GM12801 (cell line): ENCODE results near the gene OSBPL10.

ENCODE experiments used
- TF ChIP-seq, protein P1 (sequence below): IDR thresholded peaks from one replicate; pipeline ENCODE4 v1.5.1; 2011; ENCODE audit warnings: control low read depth; ENCODE audit not compliant: insufficient read length; ENCODE audit errors: extremely low read depth

Gene OSBPL10

DNA sequence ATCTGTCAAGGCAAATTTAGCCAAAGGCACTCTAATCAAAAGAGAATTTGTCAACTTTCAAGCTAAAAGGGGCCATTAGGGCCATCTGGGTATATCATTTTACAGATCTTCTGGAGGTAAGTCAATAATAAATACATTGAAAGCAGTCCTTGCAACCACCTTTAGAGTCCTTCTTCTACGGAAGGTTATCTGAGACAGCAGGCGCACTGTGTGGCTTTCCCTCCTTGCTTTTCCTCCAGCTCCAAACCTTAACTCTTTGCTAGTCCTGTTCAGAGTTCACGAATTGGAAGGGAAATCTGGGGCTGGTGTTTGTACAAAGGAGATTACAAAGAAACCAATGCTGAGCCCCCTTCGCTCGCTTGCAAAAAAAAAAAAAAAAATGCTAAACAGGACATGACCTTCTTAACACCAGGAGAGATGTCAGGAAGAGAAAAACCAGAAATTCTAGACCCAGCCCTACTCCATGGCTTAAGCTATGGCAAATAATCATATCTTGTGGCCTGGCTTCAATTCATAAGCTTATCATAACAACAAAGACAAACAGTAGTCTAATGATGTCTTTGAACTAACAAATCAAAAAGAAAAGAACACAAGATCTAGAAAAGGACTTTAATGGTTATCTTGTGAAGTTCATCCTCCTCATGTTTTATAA is 232.7 kb downstream of the OSBPL10 start:
- TF ChIP-seq, protein P1, sequence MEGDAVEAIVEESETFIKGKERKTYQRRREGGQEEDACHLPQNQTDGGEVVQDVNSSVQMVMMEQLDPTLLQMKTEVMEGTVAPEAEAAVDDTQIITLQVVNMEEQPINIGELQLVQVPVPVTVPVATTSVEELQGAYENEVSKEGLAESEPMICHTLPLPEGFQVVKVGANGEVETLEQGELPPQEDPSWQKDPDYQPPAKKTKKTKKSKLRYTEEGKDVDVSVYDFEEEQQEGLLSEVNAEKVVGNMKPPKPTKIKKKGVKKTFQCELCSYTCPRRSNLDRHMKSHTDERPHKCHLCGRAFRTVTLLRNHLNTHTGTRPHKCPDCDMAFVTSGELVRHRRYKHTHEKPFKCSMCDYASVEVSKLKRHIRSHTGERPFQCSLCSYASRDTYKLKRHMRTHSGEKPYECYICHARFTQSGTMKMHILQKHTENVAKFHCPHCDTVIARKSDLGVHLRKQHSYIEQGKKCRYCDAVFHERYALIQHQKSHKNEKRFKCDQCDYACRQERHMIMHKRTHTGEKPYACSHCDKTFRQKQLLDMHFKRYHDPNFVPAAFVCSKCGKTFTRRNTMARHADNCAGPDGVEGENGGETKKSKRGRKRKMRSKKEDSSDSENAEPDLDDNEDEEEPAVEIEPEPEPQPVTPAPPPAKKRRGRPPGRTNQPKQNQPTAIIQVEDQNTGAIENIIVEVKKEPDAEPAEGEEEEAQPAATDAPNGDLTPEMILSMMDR = no peak

DNA sequence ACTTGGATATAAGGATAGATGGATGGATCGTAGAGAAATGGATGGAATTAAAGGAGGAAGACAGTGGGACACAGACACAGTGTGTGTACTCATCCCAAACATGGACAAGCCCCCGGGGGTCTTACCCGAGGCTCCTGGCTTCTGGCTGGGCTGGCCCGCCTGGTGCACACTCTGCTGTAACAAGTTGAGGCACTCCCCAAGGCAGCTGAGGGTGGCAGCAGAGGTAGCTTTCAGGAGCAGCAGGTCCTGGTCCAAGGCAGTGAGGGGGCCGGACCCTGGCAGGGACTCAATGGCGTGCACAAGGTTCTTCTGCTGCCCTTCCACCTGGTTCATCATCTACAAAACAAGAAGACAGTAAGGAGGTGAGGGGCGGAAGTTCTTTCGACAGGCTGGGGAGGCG is 233.3 kb downstream of the OSBPL10 start:
- TF ChIP-seq, protein P1 = no peak

DNA sequence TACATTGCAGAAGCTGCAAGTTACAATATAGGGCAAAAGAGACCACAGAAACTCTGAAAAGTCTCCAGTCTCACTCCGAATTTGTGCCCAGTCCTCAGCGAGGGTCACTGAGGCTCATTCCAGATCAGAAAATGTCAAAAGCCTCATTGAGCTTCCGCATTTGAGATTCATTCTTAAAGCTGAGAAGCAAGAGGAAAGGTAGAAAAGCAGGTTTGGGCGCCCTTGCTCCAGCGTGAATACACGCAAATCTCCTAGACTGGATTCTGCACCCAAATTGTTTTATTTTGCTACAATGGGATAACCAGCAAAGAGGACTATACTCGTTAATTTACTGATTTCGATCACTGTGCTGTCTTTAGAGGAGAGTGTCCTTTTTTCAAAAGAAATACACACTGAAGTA is 236.1 kb downstream of the OSBPL10 start:
- TF ChIP-seq, protein P1 = no peak

DNA sequence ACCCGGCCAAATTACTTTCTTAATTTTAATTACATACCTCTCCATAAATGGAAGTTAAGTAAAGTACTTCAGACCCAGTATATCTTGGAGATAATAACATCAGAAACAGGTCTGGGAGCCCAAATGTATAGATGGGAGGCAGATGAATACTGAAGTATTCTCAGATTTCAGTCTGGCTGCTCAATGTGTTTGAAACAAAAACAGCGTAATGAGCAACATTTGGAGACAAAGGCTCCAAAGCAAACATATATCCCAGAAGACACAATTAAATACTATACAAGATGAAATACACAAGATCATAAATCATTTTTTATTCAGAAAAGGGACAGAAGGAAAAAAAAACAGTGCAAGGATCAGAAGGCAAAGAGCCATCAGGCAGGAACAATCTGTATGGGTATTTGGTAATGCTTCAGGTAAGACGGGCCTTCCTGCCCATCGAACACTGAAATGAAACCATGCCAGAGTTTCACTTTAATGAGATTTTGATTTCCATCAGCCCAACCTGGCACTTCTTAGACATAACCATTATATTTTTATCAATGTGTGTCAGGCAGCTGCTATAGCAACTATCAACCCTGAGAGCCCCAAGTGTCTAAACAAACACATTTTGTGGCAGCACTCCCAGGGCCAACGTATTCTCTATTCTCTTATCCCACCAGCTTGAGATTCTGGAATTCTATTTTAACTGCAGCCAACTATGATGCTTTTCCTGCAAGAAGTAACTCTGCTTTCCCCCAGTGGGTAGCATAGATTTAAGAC is 237.6 kb downstream of the OSBPL10 start:
- TF ChIP-seq, protein P1 = no peak

DNA sequence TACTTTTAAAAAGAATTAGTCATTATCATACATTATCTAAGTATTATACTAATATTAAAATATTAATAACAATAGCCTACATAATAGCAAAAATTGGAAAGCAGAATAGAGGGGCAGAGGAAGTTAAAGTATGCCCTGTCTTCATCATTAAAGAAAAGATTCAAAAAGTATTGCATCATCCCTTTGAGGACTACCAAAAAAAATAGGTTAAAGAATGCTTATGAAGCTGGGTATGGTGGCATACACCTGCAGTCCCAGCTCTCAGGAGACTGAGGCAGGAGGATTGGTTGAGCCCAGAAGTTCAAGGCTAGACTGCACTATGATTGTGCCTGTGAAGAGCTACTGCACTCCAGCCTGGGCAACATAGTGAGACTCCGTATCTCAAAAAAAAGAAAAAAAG is 240.7 kb downstream of the OSBPL10 start:
- TF ChIP-seq, protein P1 = no peak

DNA sequence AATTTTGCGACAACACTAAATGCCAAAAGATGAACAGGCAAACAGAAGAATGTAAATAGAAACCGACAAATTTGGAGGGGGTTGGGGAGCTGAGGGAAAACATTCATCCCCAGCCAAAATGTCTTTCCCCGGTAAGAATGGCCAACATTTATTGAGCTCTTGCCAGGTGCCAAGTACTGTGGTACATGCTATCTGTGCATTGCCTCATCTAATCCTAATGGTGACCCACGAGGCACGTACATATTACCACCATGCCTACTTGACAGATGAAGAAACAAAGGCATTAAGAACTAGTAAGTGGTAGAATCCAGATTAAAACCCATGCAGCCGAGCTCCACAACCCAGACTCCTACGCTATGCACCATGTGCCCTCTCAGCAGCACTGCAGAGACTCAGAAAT is 242.7 kb downstream of the OSBPL10 start:
- TF ChIP-seq, protein P1 = no peak

DNA sequence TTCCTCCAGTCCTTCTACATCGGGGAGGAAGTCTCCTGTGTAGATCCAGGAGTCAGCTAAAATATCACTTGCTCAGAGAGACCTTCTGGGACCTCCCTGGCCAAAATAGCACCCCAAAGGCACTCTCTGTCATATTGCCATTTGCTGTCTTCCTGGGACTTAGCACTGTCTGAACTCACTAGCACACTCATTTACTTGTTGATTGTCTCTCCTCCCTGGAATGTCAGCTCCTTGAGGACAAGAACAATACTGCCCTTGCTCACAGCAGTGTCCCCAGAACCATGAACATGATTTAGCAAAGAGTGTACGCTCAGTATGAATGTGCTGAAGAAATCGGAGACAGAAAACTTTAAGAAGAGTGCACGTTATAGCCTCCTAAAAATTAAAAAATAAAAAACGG is 245.4 kb downstream of the OSBPL10 start:
- TF ChIP-seq, protein P1 = no peak
